ENCODE data around the gene RMND5B. TPM values are rescaled to one million over a fixed set of nuclear protein-coding genes. Genes with fewer than 3 reads are reported as not detected.

The RMND5B gene
- total and polyA plus RNA-seq, 10 of the 15 experiments (the other 5 are each of a cell fraction or from before 2014, with no cell fraction given) = 1.6 to 50.7 (median 30.9) TPM

- TF ChIP-seq SUZ12 (IDR thresholded peaks at IDR 0.05; ENCODE audit: unreplicated experiment) (no peak), SIX5 (IDR thresholded peaks at IDR 0.05; ENCODE audit: low read depth, low read length, severe bottlenecking) (no peak), GATAD2B (conservative IDR thresholded peaks at IDR 0.05; ENCODE audit: low read depth) (0 out of 2 replicates have a peak, but pooled peaks have one; percentile 27), TCF7 (IDR thresholded peaks at IDR 0.05; ENCODE audit: borderline replicate concordance) (no peak), ATF2 (IDR thresholded peaks at IDR 0.05; ENCODE audit: low read length) (no peak), PRDM15 (CRISPR knock-in tag; IDR thresholded peaks at IDR 0.05) (no peak), IKZF1 (conservative IDR thresholded peaks at IDR 0.05) (peak; percentile 48; the same call in 1 of the 2 replicates), NFXL1 (IDR thresholded peaks at IDR 0.05; ENCODE audit: borderline replicate concordance) (no peak), MAX (IDR thresholded peaks at IDR 0.05; ENCODE audit: low read depth, low read length) (no peak), HDAC2 (IDR thresholded peaks at IDR 0.05) (no peak), STAT1 (conservative IDR thresholded peaks at IDR 0.05) (no peak), MXI1 (IDR thresholded peaks at IDR 0.05; ENCODE audit: low read depth, low read length) (peak; percentile 36), ATF7 (IDR thresholded peaks at IDR 0.05; ENCODE audit: low read depth) (no peak), IRF3 (IDR thresholded peaks at IDR 0.05) (no peak), CREM (IDR thresholded peaks at IDR 0.05; ENCODE audit: low read depth) (no peak), NKRF (conservative IDR thresholded peaks at IDR 0.05) (no peak; the same call in 1 of the 2 replicates), RAD51 (IDR thresholded peaks at IDR 0.05) (no peak), CBFB (IDR thresholded peaks at IDR 0.05; ENCODE audit: low read depth) (no peak), MEF2B (IDR thresholded peaks at IDR 0.05; ENCODE audit: partially characterized antibody, poor library complexity, severe bottlenecking) (no peak), SPI1 (IDR thresholded peaks at IDR 0.05; ENCODE audit: borderline replicate concordance, insufficient read depth, low read depth, low read length) (0 out of 2 replicates have a peak, but pooled peaks have one; percentile 8), SMAD5 (IDR thresholded peaks at IDR 0.05; ENCODE audit: low read depth) (no peak)
Observed at GRCh38 chr5:178114325-178115135, 16.3 kb upstream of the RMND5B start (continued).

All from GM12878 (cell line).